HG03039 (cell line): Measurements from ENCODE around the gene KAZN.

Experiments
- ATAC-seq: cut with Tn5 transposase; IDR thresholded peaks from one replicate; pipeline ENCODE4 v1.9.1; 2021; ENCODE audit warnings: mild to moderate bottlenecking, moderate library complexity; ENCODE audit not compliant: unreplicated experiment

The KAZN gene

DNA sequence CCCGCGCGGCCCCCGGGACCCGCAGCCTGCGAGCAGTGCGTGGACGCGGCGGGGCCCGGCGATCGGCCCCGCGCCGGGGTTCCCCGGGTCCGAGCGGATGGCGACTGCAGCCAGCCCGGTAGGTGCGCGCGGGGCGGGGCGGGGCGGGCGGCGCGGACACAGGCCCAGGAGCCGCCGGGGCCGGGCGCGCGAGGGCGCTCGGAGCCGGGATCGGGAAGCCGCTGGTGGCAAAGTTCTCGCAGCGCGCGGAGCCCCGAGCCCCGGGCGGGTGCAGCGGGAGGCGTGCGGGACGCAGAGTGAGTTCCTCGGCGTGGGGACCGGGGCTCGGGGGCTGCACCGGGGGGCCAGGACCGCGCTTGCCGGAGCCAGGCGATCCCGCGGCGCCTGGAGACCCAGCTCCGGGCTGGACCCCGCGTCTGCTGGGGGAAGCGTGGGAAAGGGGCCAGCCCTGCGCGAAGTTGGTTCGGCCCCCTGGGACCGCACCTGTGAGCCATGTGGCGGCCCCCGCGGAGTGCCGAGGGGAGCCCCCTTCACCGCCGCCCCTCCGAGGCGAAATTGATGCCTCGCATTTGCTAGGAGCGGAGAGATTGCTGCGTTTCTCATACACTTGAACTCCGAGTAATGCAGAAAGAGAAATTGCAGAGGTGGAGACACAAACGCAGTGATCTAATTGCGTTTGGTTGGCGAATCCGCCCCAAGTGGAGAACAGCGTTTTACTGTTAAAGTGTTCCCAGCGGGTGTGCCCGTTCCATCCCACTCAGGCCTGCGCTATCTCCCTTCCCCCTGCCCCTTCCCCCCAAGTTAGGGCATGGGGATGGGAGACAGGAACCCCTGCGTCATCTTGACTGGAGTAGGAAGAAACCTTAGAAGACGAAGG lies 326.2 kb downstream of the KAZN start:
- ATAC-seq, result no peak

DNA sequence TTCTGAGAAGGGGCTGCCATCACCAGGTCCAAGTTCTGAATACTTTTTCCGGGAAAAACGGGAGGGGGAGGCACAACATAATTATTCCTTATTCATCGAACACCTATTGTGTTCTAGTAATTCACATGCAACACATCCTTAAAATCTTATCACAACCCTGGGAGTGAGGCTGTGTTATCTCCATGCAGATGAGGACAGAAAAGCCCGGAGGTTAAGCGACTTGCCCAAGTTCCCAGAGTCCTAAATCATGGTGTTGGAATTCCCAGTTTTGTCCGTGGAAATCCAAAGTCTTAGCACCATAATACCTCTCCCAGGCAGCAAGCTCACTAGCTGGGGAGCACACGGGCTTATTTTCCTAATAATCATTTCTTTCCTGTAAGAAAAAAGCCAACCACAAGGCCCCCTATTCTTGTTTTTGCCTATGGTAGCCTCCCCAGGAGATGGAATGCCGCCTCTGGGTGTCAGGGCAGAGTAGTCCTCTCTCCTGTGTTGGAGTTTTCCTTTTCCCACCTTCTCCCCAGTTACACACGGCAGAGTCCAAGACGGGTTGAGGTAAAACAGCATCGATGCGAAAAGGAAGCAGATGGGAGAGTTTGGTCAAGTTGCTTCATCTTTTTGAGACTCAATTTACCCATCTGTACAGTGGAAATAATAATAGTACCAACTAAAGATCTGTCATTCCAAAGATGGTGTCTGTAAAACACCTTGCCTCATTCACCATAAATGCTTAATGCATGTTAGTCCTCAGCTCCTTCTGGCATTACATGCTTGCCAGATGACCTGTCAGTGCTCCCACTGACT lies 327.1 kb downstream of the KAZN start:
- no peak for ATAC-seq

DNA sequence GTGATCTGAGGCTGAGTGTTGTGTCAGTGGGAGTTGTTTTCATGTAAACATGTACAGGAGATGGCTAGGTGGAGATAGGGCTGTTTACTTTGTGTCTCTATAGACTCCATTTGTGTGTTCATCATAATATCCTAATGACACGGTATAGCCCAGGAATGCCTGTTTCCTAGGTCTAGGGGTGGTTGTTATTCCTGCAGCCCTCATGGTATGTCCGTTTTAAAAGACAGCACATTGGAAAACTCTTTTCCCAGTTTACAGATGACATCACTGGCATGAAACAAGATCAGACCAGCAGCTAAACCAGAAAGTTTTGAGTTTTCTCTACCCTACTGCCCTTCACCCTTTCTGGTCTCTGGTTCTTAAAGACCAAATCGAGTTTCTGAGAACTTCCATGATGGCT lies 327.7 kb downstream of the KAZN start:
- ATAC-seq, result no peak

DNA sequence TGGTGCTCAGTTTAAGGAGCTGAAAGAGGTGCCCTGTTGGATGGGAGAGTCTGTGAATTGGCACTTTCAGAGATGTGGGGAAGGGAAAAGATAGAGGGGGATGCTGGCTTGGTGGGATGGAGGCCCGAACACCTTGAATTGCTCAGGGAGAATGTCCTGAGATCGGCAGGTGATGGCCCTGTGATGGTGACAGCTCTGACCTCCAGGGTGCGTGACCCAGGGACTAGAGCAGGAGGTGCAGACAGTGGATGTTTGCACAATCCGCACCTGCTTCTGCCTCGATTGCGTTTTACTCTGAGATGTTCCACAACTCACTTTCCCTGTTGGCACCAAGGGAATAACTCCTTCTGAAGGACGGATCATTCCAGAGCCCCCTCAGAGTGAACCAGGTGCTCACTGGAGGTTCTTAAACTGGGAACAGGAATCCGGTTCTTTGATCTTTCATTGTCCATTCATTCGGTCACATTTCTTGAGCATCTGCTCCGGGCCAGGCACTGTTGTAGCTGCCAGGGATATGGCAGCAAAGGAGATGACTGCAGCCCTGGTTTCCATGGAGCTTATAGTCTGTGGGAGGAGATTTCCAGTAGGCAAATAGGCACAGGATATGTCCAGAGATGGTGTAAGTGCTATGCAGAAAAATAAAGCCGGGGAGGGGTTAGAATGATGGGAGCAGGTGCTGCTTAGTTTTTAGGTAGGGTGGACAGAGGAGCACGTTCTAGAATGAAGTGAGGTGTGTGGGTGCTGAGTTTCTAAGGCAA lies 328.5 kb downstream of the KAZN start:
- no peak for ATAC-seq

DNA sequence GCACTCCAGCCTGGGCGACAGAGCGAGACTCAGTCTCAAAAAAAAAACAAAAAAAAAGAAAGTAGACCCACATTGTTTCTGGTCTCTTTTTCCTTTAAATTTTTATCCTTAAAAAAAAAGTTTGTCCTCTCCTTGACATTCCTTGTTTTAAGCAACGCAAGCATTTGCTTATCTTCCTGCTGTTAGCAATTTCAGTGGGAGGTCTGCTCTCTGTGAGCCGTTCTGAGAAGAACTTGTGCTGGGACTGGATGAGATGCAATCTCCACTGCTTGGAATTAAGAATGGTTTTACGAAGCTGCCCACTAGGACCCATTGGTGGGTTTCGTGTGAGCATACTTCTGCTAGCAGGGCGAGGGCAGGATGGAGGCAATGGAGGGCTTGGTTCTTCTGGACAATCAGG lies 329.9 kb downstream of the KAZN start:
- ATAC-seq, result no peak

DNA sequence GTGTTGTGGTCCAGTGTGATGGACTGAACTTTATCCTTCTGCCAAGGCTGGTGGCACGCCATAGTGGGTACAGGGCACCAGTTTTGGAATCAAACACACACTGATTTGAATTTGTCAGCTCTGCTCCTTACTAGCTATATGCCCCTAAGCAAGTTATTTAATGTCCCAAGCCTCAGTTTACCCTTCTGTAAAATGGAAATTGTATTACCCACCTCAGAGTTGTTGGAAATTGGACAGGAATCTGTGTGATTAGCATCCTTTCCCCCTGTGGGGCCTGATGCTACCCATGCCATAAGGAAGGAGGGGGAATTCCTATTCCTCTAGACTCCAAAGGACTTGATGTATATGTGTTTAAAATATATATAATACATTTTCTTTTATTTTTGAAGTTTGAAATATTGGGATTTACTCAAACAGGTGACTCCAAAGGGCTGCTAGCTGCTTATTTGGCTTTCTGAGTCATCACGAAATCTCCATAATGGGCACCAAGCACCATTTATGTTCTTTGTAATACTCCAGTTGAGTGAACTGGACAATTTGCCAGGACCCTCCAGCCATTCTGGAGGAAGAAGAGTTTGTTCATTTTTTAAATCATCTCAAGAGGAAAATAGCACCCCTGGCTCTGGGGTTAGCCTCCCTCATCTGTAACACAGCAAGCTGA lies 330.5 kb downstream of the KAZN start:
- no peak for ATAC-seq

DNA sequence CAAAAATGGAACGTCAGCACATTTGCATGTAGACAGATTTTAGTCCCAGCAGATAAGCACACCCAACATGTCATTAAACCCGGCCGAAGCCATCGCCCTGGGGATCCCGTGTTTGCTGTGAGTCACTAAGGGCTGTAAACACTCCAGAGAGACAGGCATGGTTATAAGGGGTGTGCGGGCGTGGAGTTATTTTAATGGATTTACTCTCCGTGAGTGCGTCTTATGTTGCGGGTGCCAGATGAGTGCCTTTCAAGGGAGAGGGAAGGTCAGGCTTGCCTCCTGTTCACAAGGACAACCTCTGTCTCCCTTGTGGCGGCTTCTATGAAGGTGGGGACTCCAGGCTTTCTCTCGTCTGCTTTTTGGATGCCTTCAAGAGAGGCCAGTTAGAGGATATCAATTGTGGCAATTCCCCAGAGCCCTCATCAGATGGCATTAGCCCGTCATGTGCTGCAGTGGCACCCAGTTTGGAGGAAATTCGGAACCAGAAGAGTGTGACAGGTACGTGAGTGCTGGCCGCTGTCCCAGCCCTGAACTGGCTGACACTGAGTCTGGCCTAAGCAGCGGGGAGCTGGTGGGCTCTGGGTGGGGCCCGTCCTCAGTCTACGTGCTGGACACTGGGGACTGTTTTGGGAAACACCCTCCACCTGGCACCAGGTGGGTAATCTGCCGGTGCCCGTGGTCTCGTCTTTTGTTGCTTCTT lies 331.2 kb downstream of the KAZN start:
- no peak for ATAC-seq

DNA sequence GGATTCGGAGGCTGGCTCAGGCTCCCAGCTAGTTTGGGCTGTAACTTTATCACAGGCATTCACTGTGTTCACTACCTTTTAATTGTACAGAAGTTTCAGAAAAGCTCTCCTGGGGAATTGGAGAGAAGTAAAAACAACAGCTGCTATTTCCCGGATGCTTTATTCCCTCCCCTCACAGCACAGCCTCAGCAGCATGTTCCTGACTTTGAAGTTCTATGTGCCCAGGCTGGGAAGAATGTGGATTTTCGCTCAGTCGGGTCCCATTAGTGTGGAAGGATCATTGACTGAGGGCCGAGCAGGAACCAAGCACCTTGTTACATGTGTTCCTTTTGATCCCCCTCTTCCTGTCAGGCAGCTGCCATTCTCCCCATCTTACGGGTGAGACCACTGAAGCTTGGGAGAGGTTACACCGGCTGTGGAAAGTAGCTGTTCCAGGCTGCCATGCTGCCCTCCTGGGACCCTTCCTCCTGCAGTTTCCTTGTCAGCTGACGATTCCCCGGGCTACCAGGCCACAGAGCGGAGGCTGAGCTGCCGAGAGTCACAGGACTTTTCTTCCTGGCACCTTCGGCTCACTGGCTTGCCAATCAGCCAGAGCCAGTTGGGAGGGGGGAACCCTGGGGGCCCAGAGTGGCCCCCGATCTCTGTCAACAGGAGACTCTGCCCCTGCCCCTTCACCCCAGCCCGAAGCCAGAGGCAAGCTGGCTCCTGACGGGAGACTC lies 331.9 kb downstream of the KAZN start:
- no peak for ATAC-seq

DNA sequence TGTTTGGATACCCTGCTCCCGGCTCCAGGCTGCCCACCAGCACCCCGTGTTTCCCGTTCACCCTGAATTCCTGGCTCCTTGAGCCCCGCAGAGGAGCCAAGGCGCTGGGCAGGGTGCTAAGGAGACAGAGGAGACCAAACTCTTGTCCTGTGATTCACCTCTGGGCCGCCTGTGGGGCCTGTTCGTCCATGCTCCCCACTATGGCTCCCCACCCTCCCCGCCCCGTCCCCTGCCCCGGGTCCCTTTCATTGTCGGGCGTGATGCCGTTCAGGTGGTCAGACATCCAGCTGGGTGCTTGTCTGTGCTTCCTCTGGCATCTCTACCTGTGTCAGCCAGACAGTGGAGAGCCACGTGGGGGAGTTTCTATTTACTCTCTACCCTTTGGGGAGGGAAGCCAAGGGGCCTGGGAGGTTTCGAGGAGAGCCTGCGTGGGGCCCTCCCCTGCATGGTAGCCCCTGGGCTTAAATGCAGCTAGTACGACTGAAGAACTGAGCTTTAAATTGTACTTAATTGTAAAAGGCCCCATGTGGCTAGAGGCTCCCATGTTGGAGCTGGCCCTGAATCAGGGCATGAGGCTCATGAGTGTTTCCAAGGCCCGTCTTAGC lies 333.7 kb downstream of the KAZN start:
- no peak for ATAC-seq

DNA sequence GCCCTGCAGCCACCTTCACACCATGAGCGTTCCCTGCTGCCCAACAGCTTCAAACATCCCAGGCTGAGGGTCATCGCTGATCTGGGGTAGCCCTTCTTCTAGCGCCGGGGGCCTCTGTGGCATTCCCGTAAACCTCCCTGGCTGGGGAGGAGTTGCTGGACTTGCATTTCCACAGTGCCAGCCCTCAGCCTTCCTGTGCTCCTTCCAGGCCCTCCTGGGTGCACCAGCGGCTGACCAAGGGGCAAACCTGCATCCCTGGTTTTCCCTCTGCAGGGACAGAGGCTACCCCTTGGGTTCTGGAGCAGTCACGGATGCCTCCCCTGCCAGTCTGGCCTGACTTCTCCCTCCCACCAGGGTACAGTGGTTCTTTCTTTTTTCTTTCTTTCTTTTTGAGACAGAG lies 336.4 kb downstream of the KAZN start:
- no peak for ATAC-seq

DNA sequence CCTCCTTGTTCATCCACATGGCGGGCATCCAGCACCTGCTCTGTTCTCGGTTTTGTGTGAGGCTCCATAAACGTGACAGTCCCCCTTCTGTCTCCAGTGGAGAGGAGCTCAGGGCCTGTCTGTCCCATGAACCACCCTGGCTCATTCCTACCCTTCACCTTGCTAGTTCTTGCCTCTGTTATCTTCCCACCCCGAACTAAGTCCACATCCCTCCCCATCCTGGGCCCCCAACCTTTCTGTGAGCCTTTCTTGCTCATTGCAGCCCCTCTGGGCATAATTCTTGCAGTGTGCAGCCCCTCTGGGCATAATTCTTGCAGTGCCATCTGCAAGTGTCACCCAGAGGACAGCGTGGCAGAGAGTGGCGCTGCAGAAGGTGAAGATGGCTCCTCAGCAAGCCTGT lies 338.3 kb downstream of the KAZN start:
- ATAC-seq, result no peak

DNA sequence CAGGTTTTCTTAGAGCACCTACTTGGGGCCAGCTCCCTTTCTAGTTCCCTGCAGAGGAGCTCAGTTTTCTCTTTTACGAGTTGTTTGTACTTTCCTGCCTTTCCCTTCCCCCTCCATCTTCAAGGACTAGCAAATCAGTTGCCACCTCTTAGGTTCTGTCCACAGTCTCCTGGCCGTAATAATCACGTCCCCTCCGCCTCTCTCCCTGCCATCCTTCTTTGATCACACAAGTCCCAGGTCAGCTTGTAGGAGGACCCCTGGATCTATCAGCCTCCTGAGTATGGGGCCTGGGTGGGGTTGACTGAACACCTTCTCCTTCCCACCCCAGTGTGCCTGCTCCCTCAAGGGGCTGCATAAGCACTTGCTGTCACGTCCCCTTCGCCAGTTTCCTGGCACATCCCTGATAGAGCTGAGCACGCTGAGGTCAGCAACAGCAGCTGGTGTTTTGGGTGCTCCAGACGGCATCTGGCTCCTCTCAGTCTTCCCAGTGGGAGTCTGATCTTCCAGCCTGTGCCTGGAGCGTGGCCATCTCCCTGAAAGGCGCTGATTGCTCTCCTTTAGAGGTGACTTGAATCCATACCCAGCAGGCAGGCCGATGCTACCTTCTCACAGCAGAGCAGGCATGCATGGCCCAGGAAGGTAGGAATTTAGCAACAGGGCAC lies 338.9 kb downstream of the KAZN start:
- ATAC-seq, result no peak

DNA sequence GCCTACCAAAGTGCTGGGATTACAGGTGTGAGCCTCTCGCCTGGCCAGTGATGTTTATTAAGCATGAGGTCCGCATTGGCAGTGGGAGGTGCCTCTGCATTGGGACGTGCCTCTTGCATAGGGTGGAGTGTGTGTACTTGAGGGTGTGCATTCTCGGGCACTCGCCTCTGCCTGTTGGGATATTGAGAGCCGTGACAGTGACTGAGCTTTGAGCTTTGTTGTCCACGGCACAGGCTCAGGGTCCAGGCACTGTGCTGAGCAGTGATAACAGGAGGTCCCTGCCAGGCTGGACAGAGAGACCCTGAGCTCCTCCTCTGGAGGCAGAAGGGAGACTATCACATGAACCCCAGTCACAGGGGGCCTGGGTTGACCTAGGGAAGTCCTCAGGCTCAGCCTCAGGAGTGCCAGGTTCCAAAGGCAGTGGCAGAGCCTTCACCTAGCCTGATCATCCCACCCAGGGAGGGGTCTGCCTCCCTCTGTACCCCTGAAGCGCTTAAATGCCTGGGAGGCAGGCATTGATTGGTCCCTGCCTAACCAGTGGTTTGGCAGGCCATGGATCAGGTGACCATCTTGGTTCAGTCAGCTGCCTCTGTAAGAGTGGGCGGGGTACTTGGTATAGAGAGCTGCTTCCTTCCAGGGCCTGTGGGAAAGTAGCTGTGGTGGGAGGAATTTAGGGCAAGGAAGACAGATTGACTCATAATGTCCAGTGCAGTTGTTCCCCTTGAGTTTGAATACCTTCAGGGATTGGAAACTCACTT lies 341.2 kb downstream of the KAZN start:
- ATAC-seq, result no peak

DNA sequence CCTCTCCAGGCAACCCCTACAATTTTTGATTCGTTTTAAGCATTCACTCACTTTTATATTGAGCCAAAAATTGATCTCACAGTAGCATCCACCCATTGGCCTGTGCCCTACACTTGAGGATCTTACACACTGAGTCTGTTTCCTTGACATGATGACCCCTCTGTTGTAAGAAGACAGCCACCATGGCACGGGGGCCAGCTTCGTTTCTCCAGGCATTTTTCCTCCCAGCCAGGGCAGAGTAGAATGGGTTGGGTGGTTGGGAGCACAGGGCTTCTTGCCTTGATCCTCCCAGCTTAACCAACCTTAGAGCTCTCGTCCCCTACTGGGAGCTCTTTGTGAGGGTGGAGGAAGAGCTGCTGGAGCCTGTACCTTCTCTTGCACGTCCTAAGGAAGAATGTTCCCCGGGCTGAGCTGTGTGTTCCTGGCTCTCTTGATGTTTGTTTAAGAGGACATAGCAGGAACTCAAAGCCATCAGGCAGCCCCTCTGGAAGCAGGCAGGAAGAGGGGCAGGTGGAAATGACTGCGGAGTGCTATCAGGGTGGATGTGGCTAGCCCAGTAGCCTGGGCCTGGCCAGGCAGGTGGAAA lies 341.9 kb downstream of the KAZN start:
- ATAC-seq, result no peak

DNA sequence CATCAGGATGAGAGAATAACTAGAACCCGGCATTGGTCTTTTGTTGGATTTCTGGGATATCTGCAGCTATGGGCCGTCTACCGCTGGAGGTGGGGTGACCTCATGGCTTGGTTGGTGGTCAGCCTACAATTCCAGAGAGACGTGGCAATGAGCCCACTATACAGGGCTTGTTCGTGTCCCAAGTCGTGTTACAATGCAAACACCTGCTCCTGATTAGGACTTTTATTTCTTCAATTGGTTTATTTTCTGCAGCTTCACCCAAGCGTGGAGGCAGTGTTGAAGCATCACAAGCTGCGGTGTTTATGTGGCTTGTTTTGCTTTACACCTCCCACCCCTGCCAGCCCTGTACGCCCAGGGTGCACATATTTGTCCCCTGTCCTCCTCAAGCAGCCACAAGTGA lies 343.4 kb downstream of the KAZN start:
- no peak for ATAC-seq

DNA sequence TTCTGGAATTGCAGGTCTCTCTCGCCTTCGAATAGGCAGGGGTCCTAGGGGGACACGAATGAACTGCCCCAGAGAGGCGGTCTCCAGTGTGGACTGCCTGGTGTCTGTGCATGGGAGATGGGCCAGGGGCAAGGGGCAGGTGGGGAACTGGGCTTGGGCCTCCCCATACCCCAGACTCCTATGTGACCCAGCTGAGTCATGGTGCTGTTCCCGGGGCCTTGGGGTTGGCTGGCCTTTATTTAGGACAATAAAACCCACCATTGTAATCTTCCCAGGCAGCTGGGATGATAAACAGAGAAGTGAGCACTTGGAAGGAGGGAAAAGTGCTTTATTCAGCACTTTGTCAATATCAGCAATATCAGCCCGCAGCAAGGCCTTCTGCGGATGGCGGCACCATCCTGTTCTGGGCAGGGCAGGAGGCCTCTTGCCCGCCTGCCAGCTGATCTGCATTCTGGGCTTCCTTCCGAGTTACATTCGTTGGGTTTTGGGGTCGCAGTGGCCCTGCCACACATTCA lies 346.0 kb downstream of the KAZN start:
- ATAC-seq, result no peak
